GM12878 (cell line): Measurements from ENCODE around the gene ARHGAP1. TPM values are rescaled to one million over a fixed set of nuclear protein-coding genes. Genes with fewer than 3 reads are reported as not detected.

Source experiments
- ATAC-seq: fragments of 200-7000 bp; cut with Tn5 transposase; 3 replicates; pipeline ENCODE4 v1.9.1; 2020; ENCODE audit warnings: mild to moderate bottlenecking, moderate library complexity
- BruUV-seq: library from RNA; stranded (reverse); fragments of 400-500 nt; replicated peaks from 2 replicates; lab custom pipeline; 2021; lab: Mats Ljungman, UMichigan
- CTCF ChIA-PET: fragments of 300-600 bp; sonication (Branson Sonifier 250); formaldehyde crosslinking; extraction: SDS; loops from one replicate; lab custom pipeline; 2021; ENCODE audit warnings: inconsistent platforms; lab: Yijun Ruan, JAX
- POLR2A ChIA-PET: fragments of 350-600 bp; formaldehyde crosslinking; extraction: SDS; loops from one replicate; lab custom pipeline; 2021; ENCODE audit warnings: inconsistent platforms; lab: Charles Lee
- RAD21 ChIA-PET: fragments of 300-600 bp; sonication (Branson Sonifier 250); formaldehyde crosslinking; loops from one replicate; lab custom pipeline; 2023; ENCODE audit warnings: antibody characterized with exemption; ENCODE audit not compliant: unreplicated experiment; lab: Charles Lee
- SMC1A ChIA-PET: fragments of 300-600 bp; sonication (Branson Sonifier 250); formaldehyde crosslinking; loops from one replicate; lab custom pipeline; 2023; ENCODE audit not compliant: unreplicated experiment, uncharacterized antibody; lab: Charles Lee
- DNase-seq: peaks from one replicate; pipeline ENCODE4 v3.0.0-alpha.2; 2011; ENCODE audit warnings: low read depth, low spot score
- FAIRE-seq: peaks from 3 replicates; lab custom pipeline; 2011; peaks lifted over from hg19 to GRCh38; lab: Jason Lieb, UNC
- H2AFZ ChIP-seq: 2 replicates; pipeline ENCODE4 v1.6.0; 2011; ENCODE audit warnings: low read depth, low read length, control low read depth; ENCODE audit not compliant: control insufficient read depth
- H3K27ac ChIP-seq: 2 replicates; pipeline ENCODE4 v1.5.1; 2011; ENCODE audit warnings: control low read depth; ENCODE audit not compliant: control insufficient read depth, insufficient read depth
- H3K27me3 ChIP-seq, 2 experiments: replicated peaks in 1 of 2; 2 replicates each; pipeline versions ENCODE4 v1.6.0 to v1.6.1; 2011; ENCODE audit warnings: low read length in 1 of 2; ENCODE audit not compliant: control insufficient read depth in 2 of 2, insufficient read depth in 2 of 2
- H3K36me3 ChIP-seq, 2 experiments: 2 replicates each; pipeline ENCODE4 v1.5.1; 2011; ENCODE audit warnings: low read length in 1 of 2; ENCODE audit not compliant: control insufficient read depth in 2 of 2, insufficient read depth in 2 of 2
- H3K4me1 ChIP-seq: 2 replicates; pipeline ENCODE4 v1.6.1; 2011; ENCODE audit warnings: mild to moderate bottlenecking, low read length, moderate library complexity, mixed read lengths; ENCODE audit not compliant: control insufficient read depth, insufficient read depth
- H3K4me2 ChIP-seq: 2 replicates; pipeline ENCODE4 v1.6.0; 2011; ENCODE audit warnings: control low read depth; ENCODE audit not compliant: control insufficient read depth, insufficient read depth
- H3K4me3 ChIP-seq: fragments of 200-600 bp; sonication (generic); 2 replicates; pipeline ENCODE4 v1.5.1; 2016
- H3K79me2 ChIP-seq: 2 replicates; pipeline ENCODE4 v1.6.0; 2011; ENCODE audit warnings: low read length; ENCODE audit not compliant: control insufficient read depth, insufficient read depth
- H3K9ac ChIP-seq: 2 replicates; pipeline ENCODE4 v1.8.0; 2011; ENCODE audit warnings: low read length, control low read depth, mixed read lengths; ENCODE audit not compliant: control insufficient read depth, insufficient read depth
- H3K9me3 ChIP-seq: replicated peaks from 3 replicates; pipeline ENCODE4 v1.5.1; 2011; ENCODE audit warnings: mild to moderate bottlenecking, low read length; ENCODE audit not compliant: control insufficient read depth, insufficient read depth
- H4K20me1 ChIP-seq: 2 replicates; pipeline ENCODE4 v1.6.0; 2011; ENCODE audit not compliant: control insufficient read depth, insufficient read depth
- ATF7 ChIP-seq: fragments of 450-650 bp; IDR thresholded peaks from 2 replicates; pipeline ENCODE4 v1.6.1; 2016; ENCODE audit warnings: low read depth, mild to moderate bottlenecking
- BCLAF1 ChIP-seq: fragments of 450-650 bp; IDR thresholded peaks from 2 replicates; pipeline ENCODE4 v1.6.1; 2017; ENCODE audit warnings: antibody characterized with exemption, mild to moderate bottlenecking, moderate library complexity
- CREB1 ChIP-seq: IDR thresholded peaks from 2 replicates; pipeline ENCODE4 v1.6.1; 2012; ENCODE audit warnings: low read depth, mild to moderate bottlenecking, inconsistent platforms
- HDGF ChIP-seq: fragments of 450-650 bp; IDR thresholded peaks from 2 replicates; pipeline ENCODE4 v1.6.1; 2016; ENCODE audit warnings: antibody characterized with exemption
- MTA3 ChIP-seq: IDR thresholded peaks from 2 replicates; pipeline ENCODE4 v1.6.1; 2012; ENCODE audit warnings: low read length, inconsistent platforms, borderline replicate concordance
- NFYB ChIP-seq: IDR thresholded peaks from 2 replicates; pipeline ENCODE4 v1.6.1; 2011; ENCODE audit warnings: low read depth, mild to moderate bottlenecking, low read length, improper control_type of control experiment, moderate library complexity; ENCODE audit not compliant: insufficient read depth
- RAD21 ChIP-seq: IDR thresholded peaks from 2 replicates; pipeline ENCODE4 v1.6.1; 2011; ENCODE audit warnings: mild to moderate bottlenecking, low read depth, low read length, moderate library complexity; ENCODE audit not compliant: insufficient read depth
- RUNX3 ChIP-seq: IDR thresholded peaks from 2 replicates; pipeline ENCODE4 v1.6.1; 2012; ENCODE audit warnings: low read length, inconsistent platforms
- SREBF1 ChIP-seq: IDR thresholded peaks from 2 replicates; pipeline ENCODE4 v1.6.1; 2012; ENCODE audit warnings: mild to moderate bottlenecking, low read length
- SREBF2 ChIP-seq: IDR thresholded peaks from 2 replicates; pipeline ENCODE4 v1.6.1; 2012; ENCODE audit warnings: mild to moderate bottlenecking, low read length
- TBL1XR1 ChIP-seq: IDR thresholded peaks from 2 replicates; pipeline ENCODE4 v1.6.1; 2012; ENCODE audit warnings: low read depth, low read length, improper control_type of control experiment
- WGBS: methylation state at CpG from one replicate; pipeline ENCODE4 v1.1.6; 2016; ENCODE audit warnings: low lambda C conversion rate; ENCODE audit not compliant: insufficient replicate concordance, insufficient coverage; ENCODE audit errors: missing lambda C conversion rate; 5-methylcytosine and 5-hydroxymethylcytosine counted together
- in situ Hi-C: fragments of 300-500 bp; cut with MboI; formaldehyde crosslinking; loops from 9 replicates; pipeline ENCODE4 v1.14.3; 2018; ENCODE audit warnings: mixed read lengths
- intact Hi-C: fragments of 100-400 bp; cut with micrococcal nuclease; formaldehyde crosslinking; loops from one replicate; pipeline ENCODE4 v1.14.2; 2022; ENCODE audit not compliant: unreplicated experiment
- polyA plus RNA-seq, 11 experiments: library from polyadenylated mRNA; depleted of rRNA in 4 of 11; unstranded in 6 of 11; stranded (reverse) in 5 of 11; fragments of >200 nt; fragmentation: Nextera tagmentation in 4 of 11; fragmentation: Illumina TruSeq in 1 of 11; extraction: Ambion mirVana in 4 of 11; extraction: Trizol in 1 of 11; gene quantifications; 1 replicate in 1 of 11; 2 replicates in 10 of 11; pipeline versions ENCODE4 v1.2.1 to v1.2.3, GENCODE V29; 2011 to 2016; ENCODE audit warnings: inconsistent platforms in 2 of 11, missing spikeins in 2 of 11, low read depth in 1 of 11
- total RNA-seq, 4 experiments: library from RNA; depleted of rRNA in 3 of 4; stranded (reverse); fragments of >200 nt in 3 of 4; fragmentation: Illumina TruSeq in 1 of 4; extraction: Trizol in 1 of 4; gene quantifications; 2 replicates each; pipeline versions ENCODE4 v1.2.1 to v1.2.3, GENCODE V29; 2013 to 2021

The ARHGAP1 gene
- total and polyA plus RNA-seq, 10 of the 15 experiments (the other 5 are each of a cell fraction or from before 2014, with no cell fraction given): 4.3 to 45.5 (median 23.2) TPM

- 100% methylated on average over 1 of the region's 1 CpG for WGBS
- no TSS peak for BruUV-seq
- intact Hi-C loops: no loop called here
- in situ Hi-C loops: no loop called here
- Histone ChIP-seq H3K9me3 (no peaks in the 10 kb centered on the region), H3K4me3 (0 out of 2 replicates have a peak overlapping the region, but pooled peaks have one; percentile 92), H3K79me2 (peaks cover 27% of the 10 kb centered on the region), H3K4me1 (peaks cover 4% of the 10 kb centered on the region), H3K27me3 (no peaks in the 10 kb centered on the region), H3K27ac (no peak overlapping the region), H3K4me2 (no peak overlapping the region), H3K9ac (no peak overlapping the region), H3K36me3 (peaks cover 12% of the 10 kb centered on the region in 2 experiments; a peak in 3 of 4 replicates), H4K20me1 (no peaks in the 10 kb centered on the region; the same call in 1 of the 2 replicates), H2AFZ (no peak overlapping the region)
- ChIA-PET POLR2A (no interaction called here), CTCF (interaction anchor here (0.9 kb wide), 1 partner anchor 220 kb away, joined by 3 read pairs; no protein-coding TSS in a partner anchor), RAD21 (interaction anchor here (1.1 kb wide), 1 partner anchor 679 kb away, joined by 3 read pairs; no protein-coding TSS in a partner anchor), SMC1A (no interaction called here)
- DNase-seq: no peak
- ATAC-seq: no peak
- TF ChIP-seq RAD21 (no peak), ATF7 (no peak), NFYB (no peak), TBL1XR1 (no peak), CREB1 (no peak), MTA3 (no peak), SREBF1 (no peak), BCLAF1 (no peak), SREBF2 (no peak), RUNX3 (no peak), HDGF (no peak)
- no peak for FAIRE-seq
Measured at GRCh38 chr11:46698597-46698996, 1.8 kb downstream of the ARHGAP1 start.
